ENCODE results near the gene MAMDC2.
"Not testable (repeated sequence)": the region's sequence is repeated elsewhere in the genome, so short reads cannot be mapped to it uniquely, and the experiment has no call there.

The MAMDC2 gene

GRCh38 chr9:70229579-70229978 is 185.9 kb downstream of the MAMDC2 start:
- no peak for DNase-seq
- H3K36me3 ChIP-seq (ENCODE audit: control insufficient read depth, insufficient read depth, low read length): no peaks in the 10 kb centered on the region
- H3K27ac ChIP-seq (ENCODE audit: insufficient read depth, low read length, poor library complexity, severe bottlenecking): no peak overlapping the region
- no peaks in the 10 kb centered on the region for H3K9me3 ChIP-seq (ENCODE audit: control insufficient read depth, low read length)
- H3K4me1 ChIP-seq (ENCODE audit: control insufficient read depth, insufficient read depth, low read length, poor library complexity, severe bottlenecking): no peaks in the 10 kb centered on the region
- H3K27me3 ChIP-seq (replicated peaks; ENCODE audit: control insufficient read depth, insufficient read depth, low read length, poor library complexity, severe bottlenecking): peaks cover 3% of the 10 kb centered on the region
- H3K4me3 ChIP-seq (ENCODE audit: insufficient read depth, low read depth, low read length, poor library complexity, severe bottlenecking): no peak overlapping the region

- Histone ChIP-seq H3K27ac (ENCODE audit: insufficient read depth, low read length, poor library complexity, severe bottlenecking) (no peak overlapping the region), H3K4me3 (ENCODE audit: insufficient read depth, low read depth, low read length, poor library complexity, severe bottlenecking) (no peak overlapping the region), H3K27me3 (replicated peaks; ENCODE audit: control insufficient read depth, insufficient read depth, low read length, poor library complexity, severe bottlenecking) (peaks cover 3% of the 10 kb centered on the region), H3K4me1 (ENCODE audit: control insufficient read depth, insufficient read depth, low read length, poor library complexity, severe bottlenecking) (no peaks in the 10 kb centered on the region), H3K36me3 (ENCODE audit: control insufficient read depth, insufficient read depth, low read length) (no peaks in the 10 kb centered on the region), H3K9me3 (ENCODE audit: control insufficient read depth, low read length) (no peaks in the 10 kb centered on the region)
- DNase-seq: no peak
Observed at GRCh38 chr9:70232476-70232875, 188.8 kb downstream of the MAMDC2 start.

- H3K27me3 ChIP-seq (replicated peaks; ENCODE audit: control insufficient read depth, insufficient read depth, low read length, poor library complexity, severe bottlenecking); H3K4me1 ChIP-seq (ENCODE audit: control insufficient read depth, insufficient read depth, low read length, poor library complexity, severe bottlenecking); DNase-seq; H3K4me3 ChIP-seq (ENCODE audit: insufficient read depth, low read depth, low read length, poor library complexity, severe bottlenecking); H3K9me3 ChIP-seq (ENCODE audit: control insufficient read depth, low read length); H3K27ac ChIP-seq (ENCODE audit: insufficient read depth, low read length, poor library complexity, severe bottlenecking); H3K36me3 ChIP-seq (ENCODE audit: control insufficient read depth, insufficient read depth, low read length): not testable (repeated sequence)
Observed at GRCh38 chr9:70234208-70234607, 190.6 kb downstream of the MAMDC2 start.

- H3K4me1 ChIP-seq (ENCODE audit: control insufficient read depth, insufficient read depth, low read length, poor library complexity, severe bottlenecking); H3K4me3 ChIP-seq (ENCODE audit: insufficient read depth, low read depth, low read length, poor library complexity, severe bottlenecking); H3K36me3 ChIP-seq (ENCODE audit: control insufficient read depth, insufficient read depth, low read length); H3K27me3 ChIP-seq (replicated peaks; ENCODE audit: control insufficient read depth, insufficient read depth, low read length, poor library complexity, severe bottlenecking); H3K9me3 ChIP-seq (ENCODE audit: control insufficient read depth, low read length); H3K27ac ChIP-seq (ENCODE audit: insufficient read depth, low read length, poor library complexity, severe bottlenecking); DNase-seq: not testable (repeated sequence)
Observed at GRCh38 chr9:70245952-70246351, 202.3 kb downstream of the MAMDC2 start.

DNA sequence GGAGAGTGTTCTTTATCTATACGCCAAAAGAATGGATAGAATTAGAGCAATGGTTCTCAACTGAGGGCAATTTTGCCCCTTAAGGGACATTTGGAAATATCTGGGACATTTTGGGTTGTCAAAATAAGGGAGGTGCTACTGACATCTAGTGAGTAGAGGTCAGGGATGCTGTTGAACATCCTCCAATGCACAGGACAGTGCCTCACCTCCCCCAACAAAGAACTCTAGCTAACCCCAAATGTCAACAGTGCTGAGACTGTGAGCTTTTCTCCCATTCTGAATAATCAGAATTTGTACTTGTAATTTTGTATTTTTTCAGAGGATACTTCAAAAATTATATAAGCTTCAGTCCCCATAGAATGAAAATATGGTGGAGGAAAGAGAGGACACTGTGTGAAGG is 206.6 kb downstream of the MAMDC2 start:
- Histone ChIP-seq H3K27ac (ENCODE audit: insufficient read depth, low read length, poor library complexity, severe bottlenecking) (no peak overlapping the region), H3K9me3 (ENCODE audit: control insufficient read depth, low read length) (no peaks in the 10 kb centered on the region), H3K27me3 (replicated peaks; ENCODE audit: control insufficient read depth, insufficient read depth, low read length, poor library complexity, severe bottlenecking) (no peaks in the 10 kb centered on the region), H3K4me3 (ENCODE audit: insufficient read depth, low read depth, low read length, poor library complexity, severe bottlenecking) (no peak overlapping the region), H3K36me3 (ENCODE audit: control insufficient read depth, insufficient read depth, low read length) (no peaks in the 10 kb centered on the region), H3K4me1 (ENCODE audit: control insufficient read depth, insufficient read depth, low read length, poor library complexity, severe bottlenecking) (no peaks in the 10 kb centered on the region)
- DNase-seq: no peak

DNA sequence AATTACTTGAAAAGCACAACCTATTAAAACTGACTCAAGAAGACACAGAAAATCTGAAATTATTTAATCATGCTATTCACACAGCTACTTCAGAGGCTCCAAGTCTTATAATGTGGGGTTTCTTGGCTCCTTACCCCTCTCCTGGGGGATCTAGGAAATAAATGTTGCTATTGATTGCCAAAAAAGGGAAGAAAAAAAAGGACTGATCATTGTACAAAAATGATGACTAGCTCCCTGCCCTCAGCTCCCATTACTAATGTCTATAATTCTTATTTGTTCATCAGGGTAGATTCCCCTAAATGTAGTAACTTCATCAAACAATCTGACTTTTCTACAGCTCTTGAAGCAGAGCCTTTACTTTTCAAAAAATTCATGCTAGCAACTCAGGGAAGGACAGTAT is 211.8 kb downstream of the MAMDC2 start:
- H3K27ac ChIP-seq (ENCODE audit: insufficient read depth, low read length, poor library complexity, severe bottlenecking): no peak overlapping the region
- H3K4me1 ChIP-seq (ENCODE audit: control insufficient read depth, insufficient read depth, low read length, poor library complexity, severe bottlenecking): peaks cover under 1% of the 10 kb centered on the region
- no peak overlapping the region for H3K4me3 ChIP-seq (ENCODE audit: insufficient read depth, low read depth, low read length, poor library complexity, severe bottlenecking)
- no peaks in the 10 kb centered on the region for H3K9me3 ChIP-seq (ENCODE audit: control insufficient read depth, low read length)
- H3K36me3 ChIP-seq (ENCODE audit: control insufficient read depth, insufficient read depth, low read length): no peaks in the 10 kb centered on the region
- DNase-seq: no peak
- no peaks in the 10 kb centered on the region for H3K27me3 ChIP-seq (replicated peaks; ENCODE audit: control insufficient read depth, insufficient read depth, low read length, poor library complexity, severe bottlenecking)

GRCh38 chr9:70256123-70256551 is 212.5 kb downstream of the MAMDC2 start:
- H3K9me3 ChIP-seq (ENCODE audit: control insufficient read depth, low read length): no peaks in the 10 kb centered on the region
- no peaks in the 10 kb centered on the region for H3K27me3 ChIP-seq (replicated peaks; ENCODE audit: control insufficient read depth, insufficient read depth, low read length, poor library complexity, severe bottlenecking)
- no peak for DNase-seq
- H3K27ac ChIP-seq (ENCODE audit: insufficient read depth, low read length, poor library complexity, severe bottlenecking): no peak overlapping the region
- H3K36me3 ChIP-seq (ENCODE audit: control insufficient read depth, insufficient read depth, low read length): no peaks in the 10 kb centered on the region
- H3K4me3 ChIP-seq (ENCODE audit: insufficient read depth, low read depth, low read length, poor library complexity, severe bottlenecking): no peak overlapping the region
- peaks cover 7% of the 10 kb centered on the region for H3K4me1 ChIP-seq (ENCODE audit: control insufficient read depth, insufficient read depth, low read length, poor library complexity, severe bottlenecking)

DNA sequence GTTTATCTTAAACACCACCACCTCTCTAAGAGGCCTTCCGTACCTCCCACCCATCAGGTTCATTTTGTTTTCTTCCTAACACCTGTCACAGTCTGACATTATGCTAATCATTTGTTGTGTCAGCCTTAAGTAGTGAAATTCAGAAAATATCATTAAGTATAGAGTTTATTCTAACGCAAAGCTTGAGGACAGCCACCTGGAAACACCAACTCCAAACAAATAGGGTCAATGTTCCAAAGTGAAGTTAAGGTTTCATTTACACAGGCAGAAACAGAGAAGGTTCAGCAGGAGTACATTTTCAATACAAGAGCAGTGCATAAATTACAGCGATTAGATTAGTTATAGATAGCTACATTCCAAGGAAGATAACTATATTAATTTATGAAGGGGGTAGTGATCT is 213.9 kb downstream of the MAMDC2 start:
- no peaks in the 10 kb centered on the region for H3K36me3 ChIP-seq (ENCODE audit: control insufficient read depth, insufficient read depth, low read length)
- H3K4me3 ChIP-seq (ENCODE audit: insufficient read depth, low read depth, low read length, poor library complexity, severe bottlenecking): no peak overlapping the region
- H3K4me1 ChIP-seq (ENCODE audit: control insufficient read depth, insufficient read depth, low read length, poor library complexity, severe bottlenecking): peaks cover 18% of the 10 kb centered on the region
- no peaks in the 10 kb centered on the region for H3K9me3 ChIP-seq (ENCODE audit: control insufficient read depth, low read length)
- no peaks in the 10 kb centered on the region for H3K27me3 ChIP-seq (replicated peaks; ENCODE audit: control insufficient read depth, insufficient read depth, low read length, poor library complexity, severe bottlenecking)
- peak overlapping the region; percentile 85 for H3K27ac ChIP-seq (ENCODE audit: insufficient read depth, low read length, poor library complexity, severe bottlenecking)
- DNase-seq: no peak

DNA sequence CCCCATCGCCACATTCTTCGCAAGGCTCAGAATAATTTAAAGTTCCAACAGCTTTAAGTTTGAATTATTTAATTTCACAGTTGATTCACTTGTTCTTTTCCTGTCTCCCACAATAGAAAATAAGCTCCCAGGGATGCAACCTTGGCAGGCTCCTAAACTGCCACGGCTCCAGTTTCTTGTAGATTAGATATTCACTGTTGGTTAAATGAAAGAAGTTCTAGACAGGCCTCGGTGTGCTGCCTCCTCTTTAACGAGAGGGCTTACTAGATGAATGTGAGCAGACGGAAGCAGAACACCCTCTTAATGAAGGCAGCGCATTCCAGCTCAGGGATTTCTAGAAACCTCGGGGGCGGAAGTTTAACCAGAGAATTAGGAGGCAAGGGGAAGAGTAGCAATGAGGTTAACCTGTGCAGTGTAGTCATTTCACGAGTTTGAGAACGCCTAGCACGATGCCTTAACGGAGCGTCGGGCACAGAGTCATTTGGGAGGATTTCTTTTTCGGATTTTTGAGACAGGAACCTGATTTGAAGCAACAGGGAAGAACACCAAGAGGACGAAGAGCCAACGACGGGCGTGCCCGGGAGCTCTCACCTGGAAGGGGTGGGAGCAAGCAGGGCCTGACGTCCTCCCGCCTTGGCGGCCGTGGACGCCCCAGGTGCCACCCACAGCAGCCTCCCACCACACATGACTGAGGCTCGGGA is 214.5 kb downstream of the MAMDC2 start:
- peaks cover 25% of the 10 kb centered on the region for H3K4me1 ChIP-seq (ENCODE audit: control insufficient read depth, insufficient read depth, low read length, poor library complexity, severe bottlenecking)
- H3K27ac ChIP-seq (ENCODE audit: insufficient read depth, low read length, poor library complexity, severe bottlenecking): peak overlapping the region; percentile 85
- H3K4me3 ChIP-seq (ENCODE audit: insufficient read depth, low read depth, low read length, poor library complexity, severe bottlenecking): peak overlapping the region; percentile 71
- no peaks in the 10 kb centered on the region for H3K27me3 ChIP-seq (replicated peaks; ENCODE audit: control insufficient read depth, insufficient read depth, low read length, poor library complexity, severe bottlenecking)
- no peaks in the 10 kb centered on the region for H3K9me3 ChIP-seq (ENCODE audit: control insufficient read depth, low read length)
- DNase-seq: peak in 1 of 3 donors; percentile 3
- H3K36me3 ChIP-seq (ENCODE audit: control insufficient read depth, insufficient read depth, low read length): no peaks in the 10 kb centered on the region

DNA sequence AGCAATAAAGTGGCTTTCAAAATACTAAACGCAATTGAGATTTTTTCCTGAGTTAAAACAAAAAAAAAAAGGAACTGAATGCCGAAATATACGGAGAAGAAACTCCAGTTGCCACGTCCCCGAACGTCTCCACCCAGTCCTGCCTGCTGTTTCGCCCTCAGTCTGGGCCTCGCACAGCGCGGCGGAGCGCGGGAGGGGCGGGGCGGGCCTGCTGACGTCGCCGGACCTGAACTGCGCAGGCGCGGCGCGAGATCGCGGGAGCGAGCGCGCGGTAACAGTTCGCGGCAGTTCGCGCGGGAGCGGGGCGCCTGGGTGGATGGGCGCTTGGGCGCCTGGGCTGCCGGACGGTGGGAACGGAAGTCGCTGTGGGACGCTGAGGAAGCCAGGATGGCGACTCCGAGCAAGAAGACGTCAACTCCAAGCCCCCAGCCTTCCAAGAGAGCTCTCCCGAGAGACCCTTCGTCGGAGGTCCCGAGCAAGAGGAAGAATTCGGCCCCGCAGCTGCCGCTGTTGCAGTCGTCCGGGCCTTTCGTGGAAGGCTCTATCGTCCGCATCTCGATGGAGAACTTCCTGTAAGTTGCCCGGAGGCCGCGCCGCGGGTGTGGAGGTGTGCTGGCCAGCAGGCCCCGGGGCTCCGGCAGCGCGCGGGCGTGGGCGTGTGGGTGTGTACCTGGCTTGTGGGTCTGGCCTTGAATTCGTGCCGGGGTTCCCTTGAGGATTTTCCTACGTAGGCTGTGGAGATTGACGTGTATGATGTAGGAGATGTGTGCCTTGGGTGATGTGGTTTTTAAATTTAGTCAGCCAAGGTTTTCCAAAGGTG is 215.3 kb downstream of the MAMDC2 start, which contains the start of gene SMC5:
TSS of gene SMC5 (plus strand) at position 287 of the 820 bp plus-strand sequence. CDS start at position 388, 101 bp downstream.
- H3K36me3 ChIP-seq (ENCODE audit: control insufficient read depth, insufficient read depth, low read length): no peaks in the 10 kb centered on the region
- no peaks in the 10 kb centered on the region for H3K27me3 ChIP-seq (replicated peaks; ENCODE audit: control insufficient read depth, insufficient read depth, low read length, poor library complexity, severe bottlenecking)
- peaks cover 27% of the 10 kb centered on the region for H3K4me1 ChIP-seq (ENCODE audit: control insufficient read depth, insufficient read depth, low read length, poor library complexity, severe bottlenecking)
- H3K4me3 ChIP-seq (ENCODE audit: insufficient read depth, low read depth, low read length, poor library complexity, severe bottlenecking): peak within 1 kb of the TSS; percentile 71
- no peaks in the 10 kb centered on the region for H3K9me3 ChIP-seq (ENCODE audit: control insufficient read depth, low read length)
- peak within 1 kb of the TSS; percentile 85 for H3K27ac ChIP-seq (ENCODE audit: insufficient read depth, low read length, poor library complexity, severe bottlenecking)
- DNase-seq: peak; percentile 77 to 83 (median 82)

Data from effector memory CD4-positive, alpha-beta T cell (primary cell).